HuH-7 (cell line): ENCODE results near the gene TRAPPC14.

Source experiments
- DNase-seq: peaks from one replicate; pipeline ENCODE4 v3.0.0; 2011; ENCODE audit warnings: low spot score

TRAPPC14 gene

DNA sequence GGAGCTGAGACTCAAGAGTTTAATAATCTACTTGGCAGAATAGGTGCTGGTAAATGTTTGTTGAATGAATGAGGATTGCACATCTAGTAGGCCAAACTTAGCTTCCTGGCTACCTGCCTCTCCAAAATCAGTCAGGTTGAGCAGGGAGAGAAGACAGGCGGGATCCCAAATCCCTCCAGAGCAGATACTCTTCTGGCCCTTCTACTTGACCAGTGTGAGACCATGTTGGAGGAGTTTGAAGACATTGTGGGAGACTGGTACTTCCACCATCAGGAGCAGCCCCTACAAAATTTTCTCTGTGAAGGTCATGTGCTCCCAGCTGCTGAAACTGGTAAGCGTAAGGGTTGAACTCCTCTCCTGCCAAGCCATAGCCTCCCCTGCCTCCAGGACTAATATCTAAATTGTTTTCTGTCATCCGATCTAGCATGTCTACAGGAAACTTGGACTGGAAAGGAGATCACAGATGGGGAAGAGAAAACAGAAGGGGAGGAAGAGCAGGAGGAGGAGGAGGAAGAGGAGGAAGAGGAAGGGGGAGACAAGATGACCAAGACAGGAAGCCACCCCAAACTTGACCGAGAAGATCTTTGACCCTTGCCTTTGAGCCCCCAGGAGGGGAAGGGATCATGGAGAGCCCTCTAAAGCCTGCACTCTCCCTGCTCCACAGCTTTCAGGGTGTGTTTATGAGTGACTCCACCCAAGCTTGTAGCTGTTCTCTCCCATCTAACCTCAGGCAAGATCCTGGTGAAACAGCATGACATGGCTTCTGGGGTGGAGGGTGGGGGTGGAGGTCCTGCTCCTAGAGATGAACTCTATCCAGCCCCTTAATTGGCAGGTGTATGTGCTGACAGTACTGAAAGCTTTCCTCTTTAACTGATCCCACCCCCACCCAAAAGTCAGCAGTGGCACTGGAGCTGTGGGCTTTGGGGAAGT is 34.0 kb downstream of the TRAPPC14 start:
- DNase-seq, result no peak

DNA sequence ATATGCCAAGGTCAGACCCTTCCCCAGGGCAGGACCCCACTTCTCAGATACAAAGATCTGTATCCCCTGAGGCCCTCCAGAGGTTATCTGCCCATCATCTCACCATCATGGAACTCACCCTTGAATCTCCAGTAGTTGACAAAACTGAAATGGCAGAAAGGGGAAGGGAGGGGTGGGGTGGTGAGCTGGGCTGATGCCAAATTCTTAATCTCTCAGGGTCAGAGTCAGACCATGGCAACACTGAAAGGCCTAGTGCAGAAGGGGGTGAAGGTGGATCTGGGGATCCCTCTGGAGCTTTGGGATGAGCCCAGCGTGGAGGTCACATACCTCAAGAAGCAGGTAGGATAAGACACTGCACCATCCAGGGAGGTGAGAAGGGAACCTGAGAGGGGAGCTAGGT is 36.0 kb downstream of the TRAPPC14 start:
- no peak for DNase-seq

GRCh38 chr7:100122067-100122466 is 36.5 kb downstream of the TRAPPC14 start:
- no peak for DNase-seq

DNA sequence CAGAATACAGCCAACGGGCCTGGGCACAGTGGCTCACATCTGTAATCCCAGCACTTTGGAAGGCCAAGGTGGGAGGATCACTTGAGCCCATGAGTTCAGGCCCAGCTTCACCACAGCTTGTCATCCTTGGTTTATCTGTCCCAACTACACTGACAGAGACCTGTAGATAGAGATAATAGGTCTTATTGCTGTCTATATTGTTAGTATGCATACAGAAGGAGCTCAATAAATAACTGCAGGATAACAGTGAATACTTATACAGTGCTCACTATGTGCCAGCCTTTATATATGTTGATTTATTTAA is 37.8 kb downstream of the TRAPPC14 start:
- no peak for DNase-seq

GRCh38 chr7:100119970-100120732 is 38.4 kb downstream of the TRAPPC14 start:
- peak; percentile 63 for DNase-seq

- DNase-seq, result peak; percentile 99
These were observed 39.2 kb downstream of the TRAPPC14 start, which contains the start of the genes CNPY4 and TAF6 for GRCh38 chr7:100119072-100119969. Gene CNPY4 (plus strand): TSS chr7:100119634. CDS start chr7:100119745, 111 bp downstream. Gene TAF6 (minus strand): TSS chr7:100119358. CDS start chr7:100114209, 5,149 bp downstream.

DNA sequence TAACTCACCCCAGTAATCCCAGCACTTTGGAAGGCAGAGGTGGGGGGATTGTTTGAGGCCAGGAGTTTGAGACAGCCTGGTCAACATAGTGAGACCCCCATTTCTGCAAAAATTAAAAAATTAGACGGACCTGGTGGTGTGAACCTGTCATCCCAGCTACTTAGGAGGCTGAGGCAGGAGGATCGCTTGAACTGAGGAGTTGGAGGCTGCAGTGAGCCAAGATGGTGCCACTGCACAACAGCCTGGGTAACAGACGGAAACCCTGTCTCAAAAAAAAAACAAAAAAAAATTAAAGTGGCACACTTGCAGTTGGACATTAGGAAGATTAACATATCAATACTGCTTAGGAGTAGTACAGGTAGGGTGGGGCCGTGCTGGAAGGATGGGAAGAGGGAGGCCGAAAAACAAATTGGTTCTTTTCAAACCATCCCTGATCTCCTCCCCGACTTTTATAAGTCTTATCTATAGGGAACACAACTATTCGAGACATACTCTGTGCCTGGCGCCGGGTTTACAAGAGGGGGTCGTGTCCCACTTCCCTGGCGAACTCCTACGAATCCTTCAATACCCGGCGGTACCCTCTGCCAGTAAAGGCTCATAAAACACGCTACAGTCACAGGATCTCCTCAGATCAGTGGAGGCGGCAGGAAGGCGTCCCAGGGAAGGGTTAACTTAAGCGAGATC is 40.0 kb downstream of the TRAPPC14 start:
- no peak for DNase-seq

DNA sequence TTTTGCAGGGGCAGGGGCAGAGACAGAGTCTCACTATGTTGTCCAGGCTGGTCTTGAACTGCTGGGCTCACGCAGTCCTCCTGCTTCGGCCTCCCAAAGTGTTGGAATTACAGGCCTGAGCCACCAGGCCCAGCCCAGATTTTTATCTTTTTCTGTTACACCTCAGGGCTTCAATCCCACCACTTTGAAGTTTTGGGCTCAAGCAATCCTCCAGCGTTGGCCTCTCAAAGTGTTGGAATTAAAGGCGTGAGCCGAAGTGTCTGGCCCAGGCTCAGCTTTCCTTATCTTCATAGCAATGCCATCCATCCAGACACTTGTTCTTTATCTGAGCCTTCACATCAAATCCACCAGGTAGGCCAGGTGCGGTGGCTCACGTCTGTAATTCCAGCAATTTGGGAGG is 43.5 kb downstream of the TRAPPC14 start:
- DNase-seq, result no peak

DNA sequence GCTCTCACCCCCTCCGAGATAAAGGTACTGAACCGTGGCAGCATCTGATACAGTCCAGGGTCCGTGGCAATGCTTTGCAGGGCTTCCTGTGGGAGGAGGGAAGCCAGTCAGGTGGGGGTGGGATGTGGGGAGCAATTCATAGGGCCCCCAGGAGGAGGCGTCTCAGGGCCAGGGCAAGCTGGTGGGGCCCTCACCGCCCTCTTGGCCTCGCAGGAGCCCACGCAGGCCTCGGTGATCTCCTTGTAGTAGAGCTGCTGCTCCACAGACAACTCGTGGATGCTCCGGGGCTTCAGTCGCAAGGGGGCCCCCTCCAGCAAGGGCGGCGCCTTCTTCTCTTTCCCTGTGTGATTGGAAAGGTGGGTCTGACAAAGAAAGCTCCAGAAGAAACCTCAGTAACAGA is 46.6 kb downstream of the TRAPPC14 start:
- DNase-seq, result no peak

DNA sequence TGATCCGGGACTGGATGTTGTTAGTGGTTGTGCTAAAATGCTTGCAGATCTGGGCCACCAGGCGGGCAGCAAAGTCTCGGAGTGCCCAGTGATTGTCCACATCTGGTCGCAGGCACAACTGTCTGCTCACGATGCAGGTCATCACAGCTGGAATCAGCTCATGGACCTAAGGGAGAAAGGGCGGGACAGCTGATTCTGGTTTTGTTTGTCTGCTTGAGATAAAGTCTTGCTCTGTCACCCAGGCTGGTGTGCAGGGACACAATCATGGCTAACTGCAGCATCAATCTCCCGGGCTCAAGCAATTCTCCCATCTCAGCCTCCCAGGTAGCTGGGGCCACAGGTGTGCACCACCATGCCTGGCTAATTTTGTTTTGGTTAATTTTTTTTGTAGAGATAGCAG is 47.4 kb downstream of the TRAPPC14 start:
- DNase-seq, result no peak

DNA sequence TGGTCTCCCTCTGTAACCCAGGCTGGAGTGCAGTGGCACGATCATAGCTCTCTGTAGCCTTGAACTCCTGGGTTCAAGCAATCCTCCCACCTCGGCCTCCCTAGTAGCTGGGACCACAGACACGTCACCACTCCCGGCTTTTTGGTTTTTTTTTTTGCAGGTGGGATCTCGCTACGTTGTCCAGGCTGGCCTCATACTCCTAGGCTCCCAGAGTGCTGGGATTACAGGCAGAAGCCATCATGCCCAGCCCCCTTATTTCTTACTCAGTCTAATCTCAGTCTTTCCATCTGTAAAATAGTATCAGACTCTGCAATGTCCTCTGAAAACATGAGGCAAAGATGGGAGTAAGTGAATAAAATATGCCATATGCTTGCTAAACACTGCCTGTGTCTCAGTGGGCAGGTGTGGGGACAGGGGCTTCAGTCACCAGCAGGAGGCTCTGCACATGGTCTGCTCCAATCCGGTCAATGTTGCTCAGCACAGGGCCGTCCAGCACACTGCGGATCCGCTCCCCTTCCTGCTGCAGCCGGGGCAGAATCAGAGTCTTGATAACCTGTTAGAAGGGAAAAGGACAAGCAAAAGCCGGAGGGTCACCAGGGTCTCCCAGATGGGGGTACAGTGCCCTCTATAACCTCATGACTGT is 48.9 kb downstream of the TRAPPC14 start:
- peak; percentile 59 for DNase-seq

DNA sequence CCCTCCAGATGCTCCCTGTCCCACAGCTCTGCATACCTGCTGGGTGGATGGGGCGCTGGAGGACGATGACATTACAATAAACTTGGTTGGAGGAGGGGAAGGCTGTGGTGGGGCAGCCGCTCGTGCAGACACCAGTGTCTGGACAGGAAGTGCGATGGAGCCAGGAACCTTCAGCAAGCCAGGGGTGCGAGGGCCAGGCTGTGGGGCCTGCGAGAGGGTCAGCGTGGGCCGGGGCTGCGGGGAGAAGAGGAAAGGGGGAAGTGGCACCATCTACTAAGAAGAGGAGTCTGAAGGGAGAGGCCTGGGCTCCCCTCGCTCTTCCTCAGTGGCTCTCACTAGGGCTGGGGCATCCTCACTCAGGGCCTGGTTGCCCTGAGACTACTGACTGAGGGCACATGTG is 50.6 kb downstream of the TRAPPC14 start:
- DNase-seq, result no peak

- DNase-seq, result no peak
These were observed 51.3 kb downstream of the TRAPPC14 start for GRCh38 chr7:100107125-100107737.

DNA sequence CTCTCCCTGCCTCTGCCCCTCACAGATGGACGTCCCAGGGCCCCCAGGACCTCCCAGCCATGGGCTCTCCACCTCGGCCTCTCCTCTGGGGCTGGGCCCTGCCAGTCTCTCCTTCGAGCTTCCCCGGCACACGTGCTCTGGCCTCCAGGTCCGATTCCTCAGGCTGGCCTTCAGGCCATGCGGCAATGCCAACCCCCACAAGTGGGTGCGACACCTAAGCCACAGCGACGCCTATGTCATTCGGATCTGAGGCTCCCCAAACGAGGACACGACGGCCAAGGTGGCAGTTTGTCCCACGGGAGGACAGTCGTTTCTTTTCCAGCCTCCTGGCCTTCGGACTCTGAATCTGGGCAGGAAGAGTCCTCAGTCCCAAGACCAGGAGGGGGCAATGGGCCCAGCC is 51.9 kb downstream of the TRAPPC14 start:
- DNase-seq, result no peak

DNA sequence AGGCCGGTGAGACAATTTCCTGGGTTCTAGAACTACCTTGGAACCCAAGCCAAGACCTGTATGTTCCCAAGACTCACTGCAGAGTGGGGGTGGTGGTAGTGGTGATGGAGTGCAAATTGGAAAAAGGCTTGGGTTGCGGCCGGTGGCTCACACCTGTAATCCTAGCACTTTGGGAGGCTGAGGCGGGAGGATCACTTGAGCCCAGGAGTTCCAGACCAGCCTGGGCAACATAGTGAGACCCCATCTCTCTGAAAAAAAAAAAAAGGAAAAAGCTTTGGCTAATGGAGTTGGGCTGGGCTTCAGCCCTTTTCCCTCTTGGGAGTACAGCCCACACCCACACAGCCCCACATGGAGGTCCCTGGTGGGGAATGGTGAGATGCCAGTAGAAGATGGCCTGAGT is 53.0 kb downstream of the TRAPPC14 start:
- DNase-seq, result no peak
